PFSK-1 (cell line): ENCODE measurements around the gene F2RL3.

Source experiments
- FOXP2 ChIP-seq: optimal IDR thresholded peaks from 2 replicates; pipeline ENCODE3; 2011; ENCODE audit warnings: borderline replicate concordance, control low read depth, inconsistent platforms; ENCODE audit not compliant: insufficient read depth; ENCODE audit errors: extremely low read length, extremely low read depth
- POLR2AphosphoS5 ChIP-seq: IDR thresholded peaks from 2 replicates; pipeline ENCODE4 v1.6.1; 2012; ENCODE audit warnings: low read depth, mild to moderate bottlenecking, control low read depth, low read length, moderate library complexity
- REST ChIP-seq, 2 experiments: IDR thresholded peaks; 2 replicates each; pipeline versions ENCODE4 v1.6.1 to v1.8.0; 2011 to 2012; ENCODE audit warnings: low read depth in 2 of 2, low read length in 2 of 2, control low read depth in 1 of 2, inconsistent platforms in 1 of 2, mild to moderate bottlenecking in 1 of 2, moderate library complexity in 1 of 2; ENCODE audit not compliant: insufficient read depth in 1 of 2
- SIN3A ChIP-seq: IDR thresholded peaks from 2 replicates; pipeline ENCODE4 v1.6.1; 2012; ENCODE audit warnings: mild to moderate bottlenecking, low read length, moderate library complexity, borderline replicate concordance; ENCODE audit not compliant: insufficient read depth
- TAF1 ChIP-seq: IDR thresholded peaks from 2 replicates; pipeline ENCODE4 v1.6.1; 2012; ENCODE audit warnings: low read length, control low read depth, borderline replicate concordance; ENCODE audit not compliant: insufficient read depth

The F2RL3 gene

GRCh38 chr19:16931306-16931705, 42.5 kb downstream of the F2RL3 start:
- TF ChIP-seq REST (IDR thresholded peaks at IDR 0.05; ENCODE audit: insufficient read depth in 1 of 2, low read depth in 2 of 2, low read length in 2 of 2) (no peak), POLR2AphosphoS5 (no peak), FOXP2 (no peak), TAF1 (no peak), SIN3A (no peak)

- TF ChIP-seq FOXP2 (no peak), POLR2AphosphoS5 (no peak), REST (IDR thresholded peaks at IDR 0.05; ENCODE audit: insufficient read depth in 1 of 2, low read depth in 2 of 2, low read length in 2 of 2) (no peak), SIN3A (no peak)
Measured at GRCh38 chr19:16934489-16934888, 45.7 kb downstream of the F2RL3 start.

GRCh38 chr19:16936901-16937300, 48.1 kb downstream of the F2RL3 start:
- TF ChIP-seq REST (IDR thresholded peaks at IDR 0.05; ENCODE audit: insufficient read depth in 1 of 2, low read depth in 2 of 2, low read length in 2 of 2) = no peak
- TF ChIP-seq SIN3A = no peak
- TF ChIP-seq TAF1 = no peak
- no peak for TF ChIP-seq POLR2AphosphoS5
- no peak for TF ChIP-seq FOXP2

GRCh38 chr19:16938211-16938610, 49.4 kb downstream of the F2RL3 start:
- TF ChIP-seq SIN3A (no peak), POLR2AphosphoS5 (no peak), TAF1 (no peak), FOXP2 (no peak), REST (IDR thresholded peaks at IDR 0.05; ENCODE audit: insufficient read depth in 1 of 2, low read depth in 2 of 2, low read length in 2 of 2) (no peak)

- no peak for TF ChIP-seq SIN3A
- TF ChIP-seq FOXP2 = no peak
- TF ChIP-seq REST (IDR thresholded peaks at IDR 0.05; ENCODE audit: insufficient read depth in 1 of 2, low read depth in 2 of 2, low read length in 2 of 2) = no peak
- no peak for TF ChIP-seq TAF1
- no peak for TF ChIP-seq POLR2AphosphoS5
Measured at GRCh38 chr19:16940626-16941025, 51.8 kb downstream of the F2RL3 start.
